ENCODE measurements around the gene TNS3.

DNA sequence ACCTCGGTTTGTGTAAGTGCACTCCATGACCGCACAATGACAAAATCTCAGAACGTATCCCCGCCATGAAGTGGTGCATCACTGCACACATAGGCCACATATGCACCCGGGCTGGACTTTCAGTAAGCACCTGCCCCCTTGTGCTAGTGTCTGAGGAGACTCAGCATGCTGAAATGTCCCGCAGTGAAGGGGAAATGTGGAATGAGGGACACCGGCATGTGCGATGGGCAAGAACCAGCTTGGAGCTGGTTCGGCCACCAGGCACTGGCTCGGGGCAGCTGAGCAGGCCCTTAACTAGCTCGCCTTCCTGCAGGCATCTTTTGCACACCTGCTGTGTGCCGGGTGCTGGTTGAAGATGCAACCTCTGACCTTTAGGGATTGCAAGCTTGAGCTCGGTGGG is 49.8 kb upstream of the TNS3 start:
- no peak for TF ChIP-seq EZH2 (IDR thresholded peaks at IDR 0.05; ENCODE audit: borderline replicate concordance, insufficient read depth, low read depth, low read length, poor library complexity, severe bottlenecking)
- TF ChIP-seq, protein P1, sequence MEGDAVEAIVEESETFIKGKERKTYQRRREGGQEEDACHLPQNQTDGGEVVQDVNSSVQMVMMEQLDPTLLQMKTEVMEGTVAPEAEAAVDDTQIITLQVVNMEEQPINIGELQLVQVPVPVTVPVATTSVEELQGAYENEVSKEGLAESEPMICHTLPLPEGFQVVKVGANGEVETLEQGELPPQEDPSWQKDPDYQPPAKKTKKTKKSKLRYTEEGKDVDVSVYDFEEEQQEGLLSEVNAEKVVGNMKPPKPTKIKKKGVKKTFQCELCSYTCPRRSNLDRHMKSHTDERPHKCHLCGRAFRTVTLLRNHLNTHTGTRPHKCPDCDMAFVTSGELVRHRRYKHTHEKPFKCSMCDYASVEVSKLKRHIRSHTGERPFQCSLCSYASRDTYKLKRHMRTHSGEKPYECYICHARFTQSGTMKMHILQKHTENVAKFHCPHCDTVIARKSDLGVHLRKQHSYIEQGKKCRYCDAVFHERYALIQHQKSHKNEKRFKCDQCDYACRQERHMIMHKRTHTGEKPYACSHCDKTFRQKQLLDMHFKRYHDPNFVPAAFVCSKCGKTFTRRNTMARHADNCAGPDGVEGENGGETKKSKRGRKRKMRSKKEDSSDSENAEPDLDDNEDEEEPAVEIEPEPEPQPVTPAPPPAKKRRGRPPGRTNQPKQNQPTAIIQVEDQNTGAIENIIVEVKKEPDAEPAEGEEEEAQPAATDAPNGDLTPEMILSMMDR (IDR thresholded peaks at IDR 0.05) = no peak

Data from B cell (primary cell).